PFSK-1 (cell line): ENCODE results near the gene FADS3.

ENCODE experiments used
- POLR2AphosphoS5 ChIP-seq: IDR thresholded peaks from 2 replicates; pipeline ENCODE4 v1.6.1; 2012; ENCODE audit warnings: low read depth, mild to moderate bottlenecking, control low read depth, low read length, moderate library complexity
- REST ChIP-seq, 2 experiments: IDR thresholded peaks; 2 replicates each; pipeline versions ENCODE4 v1.6.1 to v1.8.0; 2011 to 2012; ENCODE audit warnings: low read depth in 2 of 2, low read length in 2 of 2, control low read depth in 1 of 2, inconsistent platforms in 1 of 2, mild to moderate bottlenecking in 1 of 2, moderate library complexity in 1 of 2; ENCODE audit not compliant: insufficient read depth in 1 of 2

- no peak for TF ChIP-seq POLR2AphosphoS5
- TF ChIP-seq REST (IDR thresholded peaks at IDR 0.05; ENCODE audit: insufficient read depth in 1 of 2, low read depth in 2 of 2, low read length in 2 of 2), result no peak
Measured at GRCh38 chr11:61927501-61927900, 36.2 kb upstream of the FADS3 start.
